ENCODE measurements around the gene GYS2. TPM values are rescaled to one million over a fixed set of nuclear protein-coding genes. Genes with fewer than 3 reads are reported as not detected.

GYS2 gene
- total and polyA plus RNA-seq, 3 donors from 2014 or later = not detected

- Histone ChIP-seq H3K4me1 (no peaks in the 10 kb centered on the region), H3K9me3 (no peaks in the 10 kb centered on the region), H3K27ac (no peak overlapping the region), H3K27me3 (no peaks in the 10 kb centered on the region), H3K4me3 (no peak overlapping the region), H3K36me3 (ENCODE audit: low read depth, missing control alignments) (no peaks in the 10 kb centered on the region)
- intact Hi-C loops (cut with DNase I; ENCODE audit: low total_unique reads) = no loop called here
- TF ChIP-seq CTCF (IDR thresholded peaks at IDR 0.05) (no peak), POLR2A (IDR thresholded peaks at IDR 0.05) (no peak)
- DNase-seq = no peak
- 81% methylated on average over 5 of the region's 5 CpGs for WGBS, 2 donors
Measured at GRCh38 chr12:21566223-21566906, 38.3 kb downstream of the GYS2 start.

GRCh38 chr12:21562859-21563258 is 41.8 kb downstream of the GYS2 start:
- H3K4me1 ChIP-seq = no peaks in the 10 kb centered on the region
- TF ChIP-seq POLR2A (IDR thresholded peaks at IDR 0.05) (no peak), CTCF (IDR thresholded peaks at IDR 0.05) (no peak)
- DNase-seq = no peak
- no peaks in the 10 kb centered on the region for H3K36me3 ChIP-seq (ENCODE audit: low read depth, missing control alignments)
- H3K27ac ChIP-seq = no peak overlapping the region
- no peak overlapping the region for H3K4me3 ChIP-seq
- H3K27me3 ChIP-seq = no peaks in the 10 kb centered on the region
- 68 to 74% methylated on average over 2 of the region's 2 CpGs for WGBS, 2 donors
- no peaks in the 10 kb centered on the region for H3K9me3 ChIP-seq
- intact Hi-C loops (cut with DNase I; ENCODE audit: low total_unique reads) = no loop called here

- intact Hi-C loops (cut with DNase I; ENCODE audit: low total_unique reads) = no loop called here
- 35 to 47% methylated on average over 2 of the region's 2 CpGs for WGBS, 2 donors
Measured at GRCh38 chr12:21561158-21561557, 43.5 kb downstream of the GYS2 start.

GRCh38 chr12:21559855-21560569 is 44.6 kb downstream of the GYS2 start:
- WGBS, 2 donors = 75% methylated on average over 7 of the region's 7 CpGs
- TF ChIP-seq POLR2A (IDR thresholded peaks at IDR 0.05) (no peak), CTCF (IDR thresholded peaks at IDR 0.05) (no peak)
- H3K36me3 ChIP-seq (ENCODE audit: low read depth, missing control alignments) = no peaks in the 10 kb centered on the region
- intact Hi-C loops (cut with DNase I; ENCODE audit: low total_unique reads) = no loop called here
- no peak for DNase-seq
- H3K9me3 ChIP-seq = no peaks in the 10 kb centered on the region
- H3K4me1 ChIP-seq = no peaks in the 10 kb centered on the region
- no peak overlapping the region for H3K4me3 ChIP-seq
- H3K27me3 ChIP-seq = no peaks in the 10 kb centered on the region
- H3K27ac ChIP-seq = no peak overlapping the region

More at GRCh38 chr12:21561158-21561557, 43.5 kb downstream of the GYS2 start:
- no peaks in the 10 kb centered on the region for H3K36me3 ChIP-seq (ENCODE audit: low read depth, missing control alignments)
- no peak overlapping the region for H3K27ac ChIP-seq
- no peak for TF ChIP-seq CTCF (IDR thresholded peaks at IDR 0.05)
- TF ChIP-seq POLR2A (IDR thresholded peaks at IDR 0.05) = no peak
- H3K9me3 ChIP-seq = no peaks in the 10 kb centered on the region
- no peak for DNase-seq
- H3K4me1 ChIP-seq = no peaks in the 10 kb centered on the region
- H3K27me3 ChIP-seq = no peaks in the 10 kb centered on the region
- H3K4me3 ChIP-seq = no peak overlapping the region
